ENCODE results near the gene SPSB3.
"Not testable (repeated sequence)": the region's sequence is repeated elsewhere in the genome, so short reads cannot be mapped to it uniquely, and the experiment has no call there.

The SPSB3 gene

DNA sequence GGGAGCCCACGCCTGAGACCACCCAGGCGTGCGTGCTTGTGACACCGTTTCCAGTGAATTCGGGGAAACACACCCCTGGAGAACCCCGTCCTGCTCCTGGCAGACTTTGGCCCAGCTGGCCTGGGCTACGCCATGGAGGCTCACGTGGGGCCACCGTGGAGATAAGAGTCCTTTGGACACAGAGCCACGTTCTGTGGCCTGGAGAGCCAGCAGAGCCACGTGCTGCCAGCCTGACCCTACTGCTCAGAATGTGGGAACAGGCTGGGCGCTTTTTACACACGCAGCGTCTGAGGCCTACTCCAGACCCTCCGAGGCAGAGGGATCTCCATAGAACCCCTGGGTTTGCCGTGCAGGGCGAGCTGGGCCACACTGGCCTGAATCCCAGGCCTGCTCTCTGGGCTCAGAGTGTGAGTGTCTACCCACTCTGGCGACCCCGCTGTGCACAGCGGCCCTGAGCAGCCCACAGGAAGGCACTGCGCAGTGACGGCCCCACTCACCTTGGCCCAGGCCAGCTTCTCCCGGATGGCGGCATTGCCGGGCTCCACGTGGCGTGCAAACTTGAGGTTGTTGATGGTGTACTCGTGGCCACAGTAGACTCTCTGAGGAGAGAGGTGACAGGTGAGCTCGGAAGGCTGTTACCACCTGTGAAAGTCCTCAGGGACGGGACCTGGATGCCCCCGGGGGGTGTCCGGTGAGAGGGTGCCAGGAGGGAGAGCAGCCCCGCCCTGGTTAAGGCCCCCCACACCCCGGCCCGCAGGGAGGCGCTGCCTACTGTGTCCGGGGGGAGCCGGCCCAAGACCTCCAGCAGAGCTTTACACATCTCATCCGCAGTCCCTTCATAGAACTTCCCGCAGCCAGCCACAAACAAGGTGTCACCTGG is 34.3 kb upstream of the SPSB3 start:
- no peak for DNase-seq (ENCODE audit: low read depth)

DNA sequence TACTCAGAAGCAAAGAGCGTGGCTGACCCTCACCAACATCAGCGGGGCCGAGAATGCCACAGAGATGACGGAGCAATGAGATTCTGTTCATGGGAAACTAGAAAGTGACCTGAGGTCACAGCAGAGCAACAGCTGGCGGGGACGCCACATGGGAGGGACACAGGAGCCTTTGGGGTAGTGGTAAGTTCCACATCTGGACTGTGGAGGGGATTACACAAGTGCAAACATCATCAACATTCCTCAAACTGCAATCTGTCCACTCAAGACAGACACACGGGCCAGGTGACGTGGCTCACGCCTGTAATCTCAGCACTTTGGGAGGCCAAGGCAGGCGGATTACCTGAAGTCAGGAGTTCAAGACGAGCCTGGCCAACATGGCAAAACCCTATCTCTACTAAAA is 33.1 kb upstream of the SPSB3 start:
- no peak for DNase-seq (ENCODE audit: low read depth)

DNA sequence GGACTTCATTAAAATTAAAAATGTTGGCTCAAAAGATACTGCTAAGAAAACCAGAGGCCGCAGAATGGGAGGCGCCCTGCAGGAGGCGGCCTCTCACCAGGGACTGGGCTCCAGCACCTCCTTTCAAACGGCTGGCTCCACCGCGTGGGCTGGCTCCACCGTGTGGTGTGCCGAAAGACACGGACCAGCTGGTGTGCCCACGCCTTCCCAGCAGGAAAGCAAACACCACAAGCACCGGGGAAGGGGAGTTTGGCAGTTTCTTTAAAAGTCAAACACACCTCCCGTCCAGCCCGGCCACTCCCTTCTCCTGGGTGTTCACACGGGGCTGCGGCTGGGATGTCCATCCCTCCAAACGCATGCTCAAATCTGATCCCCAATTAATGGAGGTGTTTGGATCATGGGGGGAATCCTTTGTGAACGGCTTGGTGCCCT is 30.4 kb upstream of the SPSB3 start:
- DNase-seq (ENCODE audit: low read depth): peak; percentile 16

DNA sequence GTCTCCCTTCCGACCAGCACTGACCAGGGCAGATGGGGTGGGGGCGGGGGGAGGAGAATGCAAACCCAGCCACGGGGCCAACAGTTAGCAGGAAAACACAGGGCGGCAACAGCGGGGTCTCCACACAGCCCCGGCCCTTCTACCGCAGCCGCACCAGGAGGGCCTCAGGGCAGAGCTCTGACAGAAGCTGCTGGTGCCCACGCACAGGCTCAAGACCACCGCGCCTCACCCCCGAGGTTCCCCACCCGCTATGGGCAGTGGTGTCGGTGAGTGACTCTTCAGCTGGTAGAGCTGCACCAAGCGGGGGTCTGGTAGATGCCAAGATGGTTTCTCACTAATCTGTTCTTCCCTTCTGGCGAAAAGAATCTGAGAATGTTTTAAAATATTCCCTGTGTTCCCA is 28.2 kb upstream of the SPSB3 start:
- DNase-seq (ENCODE audit: low read depth): no peak

DNA sequence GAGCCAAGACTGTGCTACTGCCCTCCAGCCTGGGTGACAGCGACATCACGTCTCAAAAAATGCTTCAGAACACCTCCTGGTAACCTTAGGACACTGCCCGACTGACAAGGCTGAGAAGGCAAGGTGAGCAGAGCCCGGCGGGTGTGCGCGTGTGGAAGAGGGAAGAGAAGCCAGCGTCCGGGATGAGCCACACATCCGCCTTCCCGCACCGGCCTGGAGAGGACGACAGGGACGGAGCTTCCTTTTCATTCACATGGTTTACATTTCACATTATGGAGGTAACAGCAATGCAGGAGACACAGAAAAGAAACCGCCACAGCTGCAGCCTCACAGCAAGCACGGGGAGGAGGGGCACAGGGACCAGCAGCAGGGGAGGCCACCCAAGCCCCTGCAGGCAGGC is 27.7 kb upstream of the SPSB3 start:
- no peak for DNase-seq (ENCODE audit: low read depth)

DNA sequence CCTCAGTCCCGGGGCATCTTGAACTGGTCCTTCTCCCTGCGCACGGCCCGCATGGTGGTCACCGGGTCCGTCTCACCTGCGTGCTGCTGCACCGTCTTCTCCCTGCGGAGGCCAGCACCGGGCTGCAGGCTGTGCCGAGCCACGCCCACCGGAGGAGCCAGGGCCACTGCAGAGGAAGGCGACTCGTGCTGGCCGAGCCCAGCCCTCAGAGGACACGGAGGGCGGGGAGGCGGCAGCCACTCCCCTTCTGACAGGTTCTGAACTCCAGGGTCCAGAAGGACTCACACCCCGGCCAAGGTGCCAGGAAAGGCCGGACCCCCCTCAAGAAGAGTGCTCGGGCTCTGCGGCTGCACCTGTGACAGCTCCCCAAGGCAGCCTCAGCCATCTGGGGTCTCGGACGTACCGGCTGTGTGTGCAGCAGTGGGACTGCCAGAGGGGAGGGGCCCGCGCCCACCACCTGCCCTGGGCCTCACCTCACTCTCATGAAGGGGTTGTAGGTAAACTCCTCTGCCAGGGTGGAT is 27.0 kb upstream of the SPSB3 start:
- no peak for DNase-seq (ENCODE audit: low read depth)

DNA sequence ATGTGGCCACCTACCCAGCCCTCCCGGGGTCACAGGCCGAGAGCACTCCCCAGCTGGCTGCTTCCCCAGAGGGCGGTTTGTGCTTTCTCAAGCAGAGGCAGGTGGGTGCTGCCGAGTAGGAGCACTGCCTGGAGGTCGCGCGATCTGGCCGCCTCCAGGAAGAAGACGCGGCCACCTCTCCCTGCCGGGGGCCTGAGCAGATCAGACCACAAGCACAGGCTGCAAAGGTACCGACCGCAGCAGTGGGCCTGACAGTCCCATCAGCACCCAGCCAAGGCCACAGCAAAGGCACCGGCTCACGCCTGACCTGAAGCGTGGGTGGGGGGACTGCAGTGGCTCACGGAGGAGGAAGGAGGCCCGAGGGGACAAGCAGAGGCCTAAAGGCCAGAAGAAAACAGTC is 26.3 kb upstream of the SPSB3 start:
- DNase-seq (ENCODE audit: low read depth): no peak

DNA sequence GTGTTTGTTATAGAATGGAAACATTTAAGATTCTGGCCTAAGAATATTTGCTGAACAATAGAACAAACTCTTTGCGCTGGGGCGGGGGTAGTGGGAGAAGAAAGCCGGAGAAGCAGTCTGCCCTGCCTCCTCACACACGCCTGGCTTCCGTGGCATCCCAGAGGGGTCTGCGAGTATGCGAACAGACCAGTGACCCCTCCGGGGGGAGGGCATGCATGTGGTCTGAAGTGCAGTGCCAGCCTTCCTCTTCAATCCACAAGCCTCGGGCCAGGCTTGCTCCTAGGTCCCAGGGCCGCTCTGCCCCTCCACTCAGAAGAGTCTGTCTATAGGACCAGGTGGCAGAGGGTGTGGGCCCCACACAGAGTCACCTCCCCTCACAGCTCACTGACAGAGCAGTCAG is 25.3 kb upstream of the SPSB3 start:
- no peak for DNase-seq (ENCODE audit: low read depth)

DNA sequence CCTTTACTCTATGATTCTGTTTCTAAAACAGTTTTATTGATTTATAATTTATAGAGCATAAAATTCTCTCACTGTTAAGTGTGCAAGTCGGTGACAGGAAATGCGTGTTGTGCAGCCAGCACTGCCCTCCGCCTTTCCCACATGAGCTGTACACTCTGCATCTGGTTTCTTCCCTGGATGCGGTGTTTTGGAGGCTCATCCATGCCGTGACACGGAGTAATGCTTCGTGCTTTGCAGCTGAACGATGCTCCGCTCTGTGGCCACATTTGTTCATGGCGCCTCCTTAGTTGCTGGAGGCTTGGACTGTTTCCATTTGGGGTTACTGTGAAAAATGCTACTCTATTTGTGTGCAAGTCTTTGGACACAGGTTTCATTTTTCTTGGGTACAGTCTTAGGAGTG is 18.3 kb upstream of the SPSB3 start:
- DNase-seq (ENCODE audit: low read depth): no peak

DNA sequence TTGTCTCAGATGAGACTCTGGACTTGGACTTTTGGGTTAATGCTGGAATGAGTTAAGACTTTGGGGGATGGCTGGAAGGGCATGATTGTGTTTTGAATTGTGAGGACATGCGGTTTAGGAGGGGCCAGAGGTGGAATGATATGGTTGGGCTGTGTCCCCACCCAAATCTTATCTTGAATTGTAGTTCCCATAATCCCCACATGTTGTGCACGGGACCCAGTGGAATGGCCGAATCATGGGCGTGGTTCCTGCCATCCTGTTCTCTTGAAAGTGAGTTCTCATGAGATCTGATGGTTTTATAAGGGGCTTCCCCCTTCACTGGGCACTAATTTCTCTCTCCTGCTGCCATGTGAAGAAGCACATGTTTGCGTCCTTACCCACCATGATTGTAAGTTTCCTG is 16.9 kb upstream of the SPSB3 start:
- DNase-seq (ENCODE audit: low read depth): not testable (repeated sequence)

DNA sequence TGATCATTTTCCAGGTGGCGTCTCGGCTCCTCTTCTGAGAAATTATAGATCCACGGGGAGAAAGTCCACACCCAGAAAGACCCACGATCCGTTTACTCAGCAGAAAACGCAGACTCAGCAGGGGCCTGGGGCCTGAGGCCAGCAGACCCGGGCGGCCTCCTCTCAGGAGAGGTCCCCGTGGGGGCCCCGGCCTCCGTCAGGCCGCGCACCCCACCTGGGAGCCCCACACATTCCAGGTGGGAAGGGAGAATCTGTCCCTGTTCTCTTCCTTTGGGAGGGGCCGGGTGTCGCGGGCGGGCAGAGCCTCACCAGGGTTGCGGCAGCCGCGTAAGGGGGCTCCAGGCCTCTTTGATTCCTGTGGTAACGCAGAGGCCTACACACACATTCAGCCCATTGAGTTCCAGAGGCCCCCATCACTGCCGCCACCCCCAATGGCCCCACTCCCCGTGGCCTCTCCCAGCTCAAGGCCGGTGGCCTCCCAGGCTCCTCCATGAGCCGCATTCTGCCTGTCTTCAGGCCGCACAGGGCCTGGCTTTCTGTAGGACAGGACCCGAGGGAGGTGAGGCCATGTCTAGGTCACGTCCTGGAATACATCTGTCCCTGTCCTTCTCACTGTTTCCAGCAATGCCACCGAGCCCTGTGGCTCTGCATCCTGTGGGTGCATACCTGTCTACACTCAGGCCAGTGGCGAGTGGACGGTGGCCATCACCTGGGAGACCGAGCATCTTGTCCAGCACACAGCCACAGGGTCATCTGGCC is 12.7 kb upstream of the SPSB3 start:
- no peak for DNase-seq (ENCODE audit: low read depth)

DNA sequence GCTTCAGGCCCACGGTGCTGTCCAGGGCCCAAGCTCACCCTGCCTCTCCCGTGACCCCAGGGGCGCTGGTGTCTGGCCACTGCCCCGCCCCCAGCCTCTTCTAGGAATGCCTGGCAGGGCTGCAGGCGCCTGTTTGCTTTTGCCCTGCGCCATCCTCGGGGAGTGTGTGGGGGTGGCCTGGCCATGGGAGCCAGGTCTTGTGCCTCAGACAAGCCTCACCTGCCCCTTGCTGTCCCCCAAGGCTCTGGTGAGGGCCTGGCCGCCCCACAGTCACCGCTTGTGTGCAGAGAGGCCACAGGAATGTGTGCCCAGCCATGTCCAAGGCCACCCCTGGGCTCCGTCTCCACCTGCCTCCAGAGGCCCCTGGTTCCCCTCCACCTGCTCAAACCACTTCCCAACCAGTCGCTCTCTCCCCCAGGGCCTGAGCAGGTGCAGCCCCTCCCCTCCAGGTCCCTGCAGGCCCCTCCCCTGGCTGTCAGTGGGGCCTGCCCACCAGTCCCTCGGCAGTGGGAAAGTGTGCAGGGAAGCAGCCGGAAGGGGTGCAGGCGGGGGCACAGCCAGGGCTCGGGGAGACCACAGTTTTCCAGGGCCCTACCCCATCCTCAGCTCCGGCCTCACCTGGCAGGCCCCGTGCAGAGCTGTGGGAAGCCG is 12.0 kb upstream of the SPSB3 start:
- no peak for DNase-seq (ENCODE audit: low read depth)

DNA sequence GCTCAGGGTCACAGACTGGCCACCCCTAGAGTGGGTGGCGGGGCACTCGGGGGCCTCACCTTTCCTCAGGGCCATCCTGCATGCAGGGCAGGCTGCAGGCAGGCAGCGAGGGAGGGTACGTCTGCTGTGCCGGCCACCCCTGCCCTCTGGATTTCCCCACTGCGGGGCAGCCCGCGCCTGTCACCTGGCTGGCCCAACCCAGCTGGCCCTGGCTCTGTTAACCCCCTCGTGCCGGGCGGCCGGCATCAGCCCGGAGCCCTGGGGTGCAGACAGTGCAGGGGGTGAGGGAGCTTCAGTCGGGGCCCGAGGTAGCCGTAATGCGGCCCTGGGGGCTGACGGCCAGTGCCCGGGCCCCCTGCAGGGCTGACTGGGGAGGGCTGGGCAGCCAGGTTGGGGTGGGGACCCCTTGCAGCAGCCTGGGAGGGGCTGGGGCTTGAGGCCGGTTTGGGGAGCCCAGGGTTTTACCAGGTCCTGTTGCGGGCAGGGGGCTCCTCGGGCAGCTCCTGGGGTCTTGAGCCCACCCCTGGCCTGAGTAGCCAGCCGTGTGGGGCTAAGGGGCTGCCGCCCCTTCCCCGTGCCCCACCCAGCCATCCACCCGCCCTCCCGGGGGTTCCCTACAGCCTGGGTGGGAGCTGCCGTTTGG is 11.3 kb upstream of the SPSB3 start, which contains the start of gene IGFALS:
IGFALS (minus strand) TSS at position 128 of the 643 bp plus-strand sequence; CDS start at position 75, 53 bp downstream.
- DNase-seq (ENCODE audit: low read depth): no peak

DNA sequence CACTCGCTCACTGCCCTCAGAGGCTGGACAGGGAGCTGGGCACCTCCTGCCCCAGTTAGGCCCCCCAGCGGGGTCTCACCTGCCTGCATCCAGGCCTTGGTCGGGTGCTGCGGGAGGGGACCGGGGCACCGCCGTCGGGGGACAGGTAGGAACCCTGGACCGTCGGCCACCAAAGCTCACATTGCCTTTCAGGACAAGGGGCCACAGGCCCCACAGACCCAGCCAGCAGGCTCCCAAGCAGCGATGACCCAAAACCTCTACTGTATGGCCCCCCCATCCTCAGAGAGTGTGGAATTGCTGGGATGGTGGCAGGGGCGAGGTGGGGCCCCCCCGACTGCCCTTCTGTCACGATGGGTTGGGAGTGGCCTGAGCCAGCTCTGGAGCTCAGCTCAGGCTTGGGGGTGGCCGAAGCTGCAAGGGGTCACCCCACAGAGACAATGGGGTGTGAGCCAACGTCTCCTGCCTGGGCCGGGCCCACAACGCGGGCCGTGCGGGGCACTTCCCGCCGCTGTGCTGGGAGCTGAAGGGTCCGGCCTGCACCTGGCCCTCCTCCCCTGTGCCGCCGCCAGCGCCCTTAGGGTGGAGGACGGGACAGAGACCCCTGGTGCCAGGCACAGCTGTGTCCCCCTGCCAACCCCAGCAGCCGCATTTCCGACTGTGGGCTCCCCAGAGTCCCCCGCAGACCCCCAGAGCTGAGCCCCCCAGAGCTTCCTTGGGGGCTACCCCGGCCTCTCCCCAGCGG is 10.6 kb upstream of the SPSB3 start:
- no peak for DNase-seq (ENCODE audit: low read depth)

DNA sequence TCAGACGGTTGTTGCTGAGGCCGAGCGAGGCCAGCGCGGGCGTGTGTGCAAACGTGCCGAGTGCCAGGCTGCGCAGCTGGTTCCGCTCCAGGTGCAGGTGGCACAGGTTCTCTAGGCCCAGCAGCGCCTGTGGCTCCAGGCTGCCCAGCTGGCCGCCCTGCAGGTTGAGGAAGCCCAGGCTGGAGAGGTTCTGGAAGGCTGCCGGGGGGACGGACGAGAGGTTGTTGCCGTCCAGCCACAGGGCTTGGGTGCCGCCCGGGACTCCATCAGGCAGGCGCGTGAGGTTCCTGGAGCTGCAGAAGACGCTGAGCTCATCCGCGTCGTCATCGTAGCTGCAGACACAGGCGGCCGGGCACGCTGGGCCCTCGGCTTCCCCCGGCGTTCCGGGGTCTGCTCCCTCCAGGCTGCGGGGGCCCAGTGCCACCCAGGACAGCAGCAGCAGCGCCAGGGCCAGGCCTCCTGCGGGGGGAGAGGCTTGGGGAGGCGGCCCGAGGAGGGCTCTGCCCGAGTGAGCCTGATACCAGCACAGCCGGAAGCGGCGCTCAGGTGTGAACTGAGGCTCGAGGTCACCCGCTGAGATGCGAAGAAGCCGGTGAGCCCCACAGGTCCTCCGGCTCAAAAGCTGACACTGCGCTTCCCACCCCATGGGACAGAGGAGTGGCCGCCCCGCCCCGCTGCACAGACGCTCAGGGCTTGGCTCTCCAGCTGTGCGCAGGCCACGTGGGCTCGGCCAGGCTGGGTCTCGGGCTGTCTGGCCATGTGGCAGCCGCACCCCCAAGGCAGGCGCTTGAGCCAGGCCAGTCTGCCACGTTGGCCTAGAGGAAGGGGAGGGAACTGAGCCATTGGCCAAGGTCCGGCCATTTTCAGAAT is 9.8 kb upstream of the SPSB3 start:
- DNase-seq (ENCODE audit: low read depth): no peak

DNA sequence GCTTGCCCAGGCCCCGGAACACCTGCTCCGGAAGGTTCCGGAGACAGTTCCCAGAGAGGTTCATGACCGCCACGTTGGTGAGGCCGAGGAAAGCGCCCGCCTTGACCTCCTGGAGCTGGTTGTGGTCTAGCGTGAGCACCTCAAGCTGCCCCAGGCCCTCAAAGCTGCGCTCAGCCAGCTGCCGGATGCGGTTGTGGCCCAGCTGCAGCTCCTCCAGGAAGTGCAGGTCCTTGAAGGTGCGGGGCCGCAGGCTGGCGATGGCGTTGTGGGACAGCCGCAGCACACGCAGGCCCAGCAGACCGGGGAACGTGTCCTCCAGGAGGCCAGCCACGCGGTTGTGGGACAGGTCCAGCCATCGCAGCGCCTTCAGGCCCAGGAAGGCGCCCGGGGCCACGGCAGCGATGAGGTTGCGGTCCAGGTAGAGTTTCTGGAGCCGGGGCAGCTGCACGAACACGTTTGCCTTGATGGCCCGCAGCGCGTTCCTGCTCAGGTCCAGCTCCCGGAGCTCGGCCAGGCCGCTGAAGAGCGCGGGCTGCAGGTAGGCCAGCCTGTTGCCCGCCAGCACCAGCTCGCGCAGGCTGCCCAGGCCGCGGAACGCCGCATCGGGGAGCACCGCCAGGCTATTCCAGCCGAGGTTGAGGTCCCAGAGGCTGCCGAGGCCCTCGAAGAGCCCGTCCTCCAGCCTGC is 9.0 kb upstream of the SPSB3 start:
- no peak for DNase-seq (ENCODE audit: low read depth)

DNA sequence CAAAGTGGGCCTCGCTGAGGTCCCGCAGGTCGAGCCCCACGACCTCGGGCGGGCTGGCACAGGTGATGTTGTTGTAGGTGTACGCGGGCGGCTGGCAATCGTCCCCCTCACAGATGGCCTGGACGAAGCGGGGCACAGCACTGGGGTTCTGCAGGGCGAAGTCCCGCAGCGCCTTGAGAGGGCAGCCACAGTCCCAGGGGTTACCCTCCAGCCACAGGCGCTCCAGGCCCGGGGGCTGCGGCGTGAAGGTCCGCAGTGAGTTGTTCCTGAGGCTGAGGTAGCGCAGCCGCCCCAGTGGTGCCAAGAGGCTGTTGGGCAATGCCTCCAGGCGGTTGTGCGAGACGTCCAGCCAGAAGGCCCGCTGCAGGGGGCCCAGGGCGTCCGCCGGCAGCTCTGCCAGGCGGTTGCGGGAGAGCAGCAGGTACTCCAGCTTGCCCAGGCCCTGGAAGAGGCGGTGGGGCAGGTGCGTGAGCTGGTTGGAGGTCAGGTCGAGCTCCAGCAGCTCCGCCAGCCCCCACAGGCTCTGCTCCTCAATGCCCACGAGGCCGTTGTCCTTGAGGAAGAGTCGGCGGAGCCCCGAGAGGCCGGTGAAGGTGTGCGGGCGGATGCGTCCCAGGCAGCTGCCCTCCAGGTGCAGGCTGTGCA is 8.4 kb upstream of the SPSB3 start:
- no peak for DNase-seq (ENCODE audit: low read depth)

DNA sequence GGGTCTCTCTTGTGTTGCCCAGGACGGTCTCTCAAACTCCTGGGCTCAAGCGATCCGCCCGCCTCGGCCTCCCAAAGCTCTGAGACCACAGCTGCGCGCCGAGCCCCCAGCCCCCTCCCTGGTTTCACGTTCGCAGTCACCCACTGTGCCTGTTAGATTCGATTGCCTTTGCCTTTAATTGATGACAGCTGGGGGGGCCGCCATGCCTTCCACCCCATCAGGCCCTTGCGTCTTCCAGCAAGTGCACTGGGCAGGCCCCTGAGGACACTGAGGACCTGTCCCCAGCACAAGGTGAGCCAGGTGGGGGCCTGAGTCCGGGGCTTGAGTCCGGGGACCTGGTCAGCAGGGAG is 7.9 kb upstream of the SPSB3 start:
- DNase-seq (ENCODE audit: low read depth): no peak

DNA sequence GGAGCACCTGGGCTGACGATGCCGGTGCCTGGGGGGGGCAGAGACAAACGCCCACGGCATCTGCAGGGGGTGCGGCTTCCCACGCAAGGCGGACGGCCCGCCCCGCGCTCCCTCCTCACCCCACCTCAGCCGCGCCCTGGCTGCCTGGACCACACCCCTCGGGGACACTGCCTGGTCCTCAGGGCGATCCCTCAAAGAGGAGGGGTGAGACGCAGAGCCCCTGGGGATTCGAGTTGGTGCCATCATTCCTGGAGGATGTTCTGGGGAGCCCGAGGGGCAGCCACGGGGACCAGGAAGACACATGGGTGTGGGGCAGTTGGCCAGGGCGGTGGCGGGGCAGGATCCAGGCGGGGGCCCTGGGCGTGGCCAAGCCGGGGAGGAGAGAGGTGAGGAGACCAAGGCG is 7.3 kb upstream of the SPSB3 start:
- no peak for DNase-seq (ENCODE audit: low read depth)

Data from activated T-helper 9 cell treated with anti-CD3 and anti-CD28 coated beads, Interleukin-2, amount 50 U/mL, for 16 hours (primary cell).